Heart left ventricle (tissue), 16 donors: ENCODE measurements around the gene KRTAP4-16. TPM values are rescaled to one million over a fixed set of nuclear protein-coding genes. Genes with fewer than 3 reads are reported as not detected.
"Not testable (repeated sequence)": the region's sequence is repeated elsewhere in the genome, so short reads cannot be mapped to it uniquely, and the experiment has no call there.

Source experiments
- ATAC-seq, 4 donors: fragments of 200-7000 bp; cut with Tn5 transposase; one replicate each; pipeline ENCODE4 v1.9.1; 2020 to 2022; ENCODE audit warnings: moderate library complexity in 4 of 4, mild to moderate bottlenecking in 3 of 4, moderate number of reproducible peaks in 1 of 4
- DNase-seq, 5 donors: peaks; one replicate each; pipeline ENCODE4 v3.0.0-alpha.2; 2020
- H3K27ac ChIP-seq, 12 donors: fragments of 200-600 bp; sonication (generic) in 4 of 12; one replicate each; pipeline versions ENCODE4 v1.5.0 to v1.8.0; 2016 to 2022; ENCODE audit warnings: mild to moderate bottlenecking in 2 of 12
- H3K27me3 ChIP-seq, 9 donors: fragments of 200-600 bp; sonication (generic) in 2 of 9; one replicate each; pipeline versions ENCODE4 v1.5.1 to v1.8.0; 2016 to 2022; ENCODE audit warnings: mild to moderate bottlenecking in 3 of 9
- H3K36me3 ChIP-seq, 9 donors: fragments of 200-600 bp; sonication (generic) in 2 of 9; one replicate each; pipeline versions ENCODE4 v1.5.0 to v1.8.0; 2018 to 2022; ENCODE audit warnings: mild to moderate bottlenecking in 2 of 9
- H3K4me1 ChIP-seq, 12 donors: fragments of 200-600 bp; sonication (generic) in 4 of 12; one replicate each; pipeline versions ENCODE4 v1.5.0 to v1.8.0; 2016 to 2022; ENCODE audit warnings: mild to moderate bottlenecking in 3 of 12
- H3K4me3 ChIP-seq, 12 donors: fragments of 200-600 bp; sonication (generic) in 4 of 12; one replicate each; pipeline versions ENCODE4 v1.5.0 to v1.8.0; 2017 to 2022; ENCODE audit warnings: mild to moderate bottlenecking in 9 of 12, moderate library complexity in 4 of 12
- H3K9me3 ChIP-seq, 12 donors: fragments of 200-600 bp; sonication (generic) in 4 of 12; one replicate each; pipeline versions ENCODE4 v1.5.0 to v1.8.0; 2016 to 2022; ENCODE audit warnings: mild to moderate bottlenecking in 1 of 12
- CTCF ChIP-seq, 12 donors: fragments of 200-600 bp; sonication (generic) in 4 of 12; IDR thresholded peaks; one replicate each; pipeline versions ENCODE4 v1.5.0 to v1.8.0; 2018 to 2022; ENCODE audit warnings: antibody characterized with exemption in 12 of 12, mild to moderate bottlenecking in 5 of 12
- POLR2A ChIP-seq, 2 donors: fragments of 450-650 bp; IDR thresholded peaks; one replicate each; pipeline ENCODE4 v1.6.1; 2017; ENCODE audit warnings: antibody characterized with exemption in 2 of 2, mild to moderate bottlenecking in 2 of 2, moderate library complexity in 2 of 2
- WGBS, 4 donors: extraction: QIAGEN DNeasy Blood & Tissue Kit in 2 of 4; methylation state at CpG; one replicate each; pipeline versions ENCODE4 v1.1.5 to v1.1.7; 2013 to 2018; 5-methylcytosine and 5-hydroxymethylcytosine counted together
- intact Hi-C, 10 donors: fragments of 100-400 bp; cut with DNase I; formaldehyde crosslinking; loops; one replicate each; pipeline versions ENCODE4 v1.11.1 to v1.14.2; 2022
- polyA plus RNA-seq, 2 donors: library from polyadenylated mRNA; stranded (reverse); fragments of 200-250 nt; gene quantifications; one replicate each; pipeline ENCODE4 v1.2.3, GENCODE V29; 2013
- total RNA-seq, 9 donors: library from RNA; depleted of rRNA in 2 of 9; stranded (reverse); fragments of >200 nt in 2 of 9; fragmentation: NEBNext Ultra II Directional in 3 of 9; extraction: Animal tissue kit (Norgen Biotek cat#: 25700) in 3 of 9; gene quantifications; one replicate each; pipeline versions ENCODE4 v1.1.0 to v1.2.4, GENCODE V29; 2016 to 2023
- donor health status: ischemic (EF 13 %, LVEDD 7.1; RV severe dilation, severe dysfunction).
- donor health status: healthy with polysubstance abuse.
- donor health status: DM: no; HTN: yes; CAD: no.
- donor health status: DM: no; HTN: no; CAD: no.
- donor health status: ischemic (EF 25% LVEDD 6.9; RV normal size, moderate dysfunction).
- donor health status: ischemic (EF 25% LVEDD 5.7; RV mildly dilated, moderate dysfunction).
- donor health status: healthy.
- donor health status: DM: yes; HTN: yes; CAD: no.
- donor health status: ischemic (EF 35%, LVEDD 5.7; RV mildly dilated, moderate dysfunction).
- donor health status: nonischemic (EF 11% LVEDD 7.7; RV severe dilation, severe dysfunction).
- donor health status: DM: yes; HTN: yes; CAD: no.
- donor health status: PGD.
- donor health status: ischemic (EF 29% LVEDD 5.4; RV normal size, mild dysfunction).
- donor health status: nonischemic (EF 23%, LVEDD 6.1; RV moderate dilation, normal function).

The KRTAP4-16 gene
- total and polyA plus RNA-seq, 11 donors = not detected

DNA sequence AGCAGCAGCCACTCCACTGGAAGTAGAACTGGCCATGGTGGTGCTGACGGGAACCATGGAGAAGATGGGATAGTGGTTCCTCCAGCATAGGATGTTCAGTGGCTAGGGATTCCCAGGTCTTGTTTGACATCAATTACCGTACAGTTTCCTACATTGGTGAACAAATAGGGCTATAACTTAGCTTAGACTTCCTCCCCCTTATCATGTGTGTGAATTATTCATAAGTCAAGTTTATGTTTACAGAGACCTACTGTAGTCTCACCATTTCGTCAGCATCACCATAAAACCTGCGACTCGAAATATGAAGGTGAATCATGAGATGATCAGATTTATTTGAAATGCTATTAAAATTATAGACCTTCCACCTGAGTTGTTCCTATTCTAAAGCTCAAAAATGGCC lies 43.3 kb downstream of the KRTAP4-16 start:
- no peak for DNase-seq
- H3K27me3 ChIP-seq = peaks cover 0 to 58% (median 27%) of the 10 kb centered on the region in 9 donors
- TF ChIP-seq POLR2A (IDR thresholded peaks at IDR 0.05) = no peak
- no peak for TF ChIP-seq CTCF (IDR thresholded peaks at IDR 0.05)
- no peak for ATAC-seq
- peaks cover 0 to 6% (median 0%) of the 10 kb centered on the region in 12 donors for H3K9me3 ChIP-seq
- no peaks in the 10 kb centered on the region for H3K4me1 ChIP-seq
- intact Hi-C loops = no loop called here
- H3K4me3 ChIP-seq = no peak overlapping the region
- no peaks in the 10 kb centered on the region for H3K36me3 ChIP-seq
- 80 to 89% (median 83%) methylated on average over 5 of the region's 5 CpGs for WGBS, 4 donors
- H3K27ac ChIP-seq = no peak overlapping the region

- Histone ChIP-seq H3K4me3 (no peak overlapping the region), H3K27ac (no peak overlapping the region), H3K9me3 (peaks cover 0 to 12% (median 2%) of the 10 kb centered on the region in 12 donors), H3K36me3 (no peaks in the 10 kb centered on the region), H3K4me1 (no peaks in the 10 kb centered on the region), H3K27me3 (peaks cover 0 to 54% (median 27%) of the 10 kb centered on the region in 9 donors)
- DNase-seq = no peak
- whole genome bisulfite sequencing, 4 donors = 88 to 95% (median 92%) methylated on average over 1 of the region's 1 CpG
- TF ChIP-seq POLR2A (IDR thresholded peaks at IDR 0.05) (no peak), CTCF (IDR thresholded peaks at IDR 0.05) (no peak)
- ATAC-seq = no peak
- intact Hi-C loops = no loop called here
Measured at GRCh38 chr17:41057547-41057946, 44.5 kb downstream of the KRTAP4-16 start.

- intact Hi-C loops, H3K36me3 ChIP-seq, H3K4me3 ChIP-seq, H3K27ac ChIP-seq, DNase-seq, ATAC-seq, H3K4me1 ChIP-seq: not testable (repeated sequence)
- Histone ChIP-seq H3K27me3 (peaks cover 0 to 44% (median 22%) of the 10 kb centered on the region in 9 donors), H3K9me3 (peaks cover 0 to 12% (median 2%) of the 10 kb centered on the region in 12 donors)
- WGBS, 4 donors = 14 to 47% (median 26%) methylated on average over 1 of the region's 6 CpGs
Measured at GRCh38 chr17:41055130-41055529, 46.9 kb downstream of the KRTAP4-16 start, which contains the start of gene KRTAP2-2. Gene KRTAP2-2 (minus strand): TSS chr17:41055230. CDS start chr17:41055211, 19 bp downstream.

GRCh38 chr17:41054556-41054955 lies 47.5 kb downstream of the KRTAP4-16 start:
- not testable (repeated sequence) for H3K4me1 ChIP-seq

GRCh38 chr17:41054025-41054424 lies 48.0 kb downstream of the KRTAP4-16 start:
- ATAC-seq (no peak), DNase-seq (no peak)
- Histone ChIP-seq H3K9me3 (peaks cover 0 to 12% (median 2%) of the 10 kb centered on the region in 12 donors), H3K36me3 (no peaks in the 10 kb centered on the region), H3K27ac (no peak overlapping the region), H3K4me1 (no peaks in the 10 kb centered on the region), H3K27me3 (peaks cover 0 to 45% (median 17%) of the 10 kb centered on the region in 9 donors), H3K4me3 (no peak overlapping the region)
- no peak for TF ChIP-seq POLR2A (IDR thresholded peaks at IDR 0.05)
- no peak for TF ChIP-seq CTCF (IDR thresholded peaks at IDR 0.05)
- WGBS, 4 donors = 84 to 90% (median 88%) methylated on average over 4 of the region's 4 CpGs
- intact Hi-C loops = no loop called here

More at GRCh38 chr17:41054556-41054955, 47.5 kb downstream of the KRTAP4-16 start:
- H3K27ac ChIP-seq, intact Hi-C loops, DNase-seq, ATAC-seq, H3K36me3 ChIP-seq, H3K4me3 ChIP-seq: not testable (repeated sequence)
- WGBS, 4 donors = 60 to 73% (median 63%) methylated on average over 7 to 9 of the region's 9 CpGs
- peaks cover 0 to 12% (median 2%) of the 10 kb centered on the region in 12 donors for H3K9me3 ChIP-seq
- H3K27me3 ChIP-seq = peaks cover 0 to 47% (median 20%) of the 10 kb centered on the region in 9 donors
